Myometrial cell (primary cell): ENCODE measurements around the gene KCNA5. TPM values are rescaled to one million over a fixed set of nuclear protein-coding genes. Genes with fewer than 3 reads are reported as not detected.

Experiments used
- total RNA-seq: library from RNA; depleted of rRNA; stranded (reverse); fragments of >200 nt; gene quantifications from 2 replicates; pipeline ENCODE4 v1.2.3, GENCODE V29; 2015

The KCNA5 gene
- not detected in 2 replicates for total RNA-seq

GRCh38 chr12:5043589-5044419 is at the start of gene KCNA5:
Gene KCNA5, plus strand, starts transcription at chr12:5043879. Its CDS starts 269 bp downstream, at chr12:5044148.

Other genes starting within 250 kb of the KCNA5 start
- not detected in 2 replicates for gene KCNA1, start 134.0 kb upstream of the KCNA5 start, total RNA-seq